Astrocyte (in vitro differentiated cells and primary cell): Measurements from ENCODE around the gene MOB3B. TPM values are rescaled to one million over a fixed set of nuclear protein-coding genes. Genes with fewer than 3 reads are reported as not detected.
A peak's percentile ranks its signal among the peaks of the same experiment; 100 is the strongest.

ENCODE experiments used
- DNase-seq: peaks from one replicate; pipeline ENCODE4 v3.0.0-alpha.2; 2010; ENCODE audit warnings: low read depth
- FAIRE-seq: peaks from 2 replicates; lab custom pipeline; 2011; peaks lifted over from hg19 to GRCh38; lab: Jason Lieb, UNC
- H2AFZ ChIP-seq: 2 replicates; pipeline ENCODE4 v1.6.0; 2012; ENCODE audit warnings: low read depth, low read length, inconsistent platforms
- H3K27ac ChIP-seq: 2 replicates; pipeline ENCODE4 v1.5.1; 2011; ENCODE audit warnings: low read depth, low read length, inconsistent platforms
- H3K27me3 ChIP-seq: 2 replicates; pipeline ENCODE4 v1.6.0; 2011; ENCODE audit warnings: low read length, inconsistent platforms; ENCODE audit not compliant: insufficient read depth
- H3K36me3 ChIP-seq: 2 replicates; pipeline ENCODE4 v1.5.1; 2011; ENCODE audit warnings: low read length, inconsistent platforms; ENCODE audit not compliant: insufficient read depth
- H3K4me1 ChIP-seq: 2 replicates; pipeline ENCODE4 v1.5.1; 2011; ENCODE audit warnings: low read length, inconsistent platforms; ENCODE audit not compliant: insufficient read depth
- H3K4me2 ChIP-seq: 2 replicates; pipeline ENCODE4 v1.6.0; 2012; ENCODE audit warnings: low read length, inconsistent platforms
- H3K4me3 ChIP-seq: 2 replicates; pipeline ENCODE4 v1.5.1; 2011; ENCODE audit warnings: low read depth, mild to moderate bottlenecking, low read length, inconsistent platforms; ENCODE audit not compliant: insufficient read depth
- H3K79me2 ChIP-seq: 2 replicates; pipeline ENCODE4 v1.6.0; 2012; ENCODE audit warnings: mild to moderate bottlenecking, low read length, inconsistent platforms; ENCODE audit not compliant: insufficient read depth
- H3K9ac ChIP-seq: 2 replicates; pipeline ENCODE4 v1.6.0; 2012; ENCODE audit warnings: mild to moderate bottlenecking, low read length, inconsistent platforms
- H3K9me3 ChIP-seq: 2 replicates; pipeline ENCODE4 v1.5.1; 2012; ENCODE audit warnings: low read depth, mild to moderate bottlenecking, low read length, inconsistent platforms; ENCODE audit not compliant: insufficient read depth
- H4K20me1 ChIP-seq: 2 replicates; pipeline ENCODE4 v1.6.0; 2012; ENCODE audit warnings: low read length, inconsistent platforms; ENCODE audit not compliant: insufficient read depth
- H3K27ac Mint-ChIP-seq: one replicate; pipeline ENCODE4 v1.8.0; 2021; ENCODE audit warnings: mild to moderate bottlenecking, mixed read lengths; ENCODE audit not compliant: unreplicated experiment
- H3K27me3 Mint-ChIP-seq: one replicate; pipeline ENCODE4 v1.8.0; 2021; ENCODE audit warnings: low read depth, mixed read lengths; ENCODE audit not compliant: unreplicated experiment
- H3K36me3 Mint-ChIP-seq: one replicate; pipeline ENCODE4 v1.8.0; 2021; ENCODE audit warnings: low read depth, mixed read lengths; ENCODE audit not compliant: unreplicated experiment
- H3K4me1 Mint-ChIP-seq: one replicate; pipeline ENCODE4 v1.8.0; 2021; ENCODE audit warnings: low read depth, mixed read lengths; ENCODE audit not compliant: unreplicated experiment
- H3K4me3 Mint-ChIP-seq: one replicate; pipeline ENCODE4 v1.8.0; 2021; ENCODE audit warnings: mild to moderate bottlenecking, moderate library complexity, mixed read lengths; ENCODE audit not compliant: unreplicated experiment
- H3K9me3 Mint-ChIP-seq: one replicate; pipeline ENCODE4 v1.8.0; 2021; ENCODE audit warnings: mild to moderate bottlenecking, mixed read lengths; ENCODE audit not compliant: unreplicated experiment
- EZH2 ChIP-seq: IDR thresholded peaks from 2 replicates; pipeline ENCODE4 v1.6.1; 2012; ENCODE audit warnings: mild to moderate bottlenecking, low read length, inconsistent platforms; ENCODE audit not compliant: insufficient read depth
- total RNA-seq: library from RNA; stranded (reverse); gene quantifications from 2 replicates; pipeline ENCODE4 v1.2.1, GENCODE V29; 2021
- TF ChIP-seq, protein P1 (sequence below): IDR thresholded peaks from 2 replicates; pipeline ENCODE4 v1.5.1; 2011; ENCODE audit warnings: low read depth, mild to moderate bottlenecking, inconsistent platforms, low read length, moderate library complexity; ENCODE audit not compliant: insufficient read depth

Gene MOB3B
- total RNA-seq, 1 donor from 2014 or later = 3.9 TPM

DNA sequence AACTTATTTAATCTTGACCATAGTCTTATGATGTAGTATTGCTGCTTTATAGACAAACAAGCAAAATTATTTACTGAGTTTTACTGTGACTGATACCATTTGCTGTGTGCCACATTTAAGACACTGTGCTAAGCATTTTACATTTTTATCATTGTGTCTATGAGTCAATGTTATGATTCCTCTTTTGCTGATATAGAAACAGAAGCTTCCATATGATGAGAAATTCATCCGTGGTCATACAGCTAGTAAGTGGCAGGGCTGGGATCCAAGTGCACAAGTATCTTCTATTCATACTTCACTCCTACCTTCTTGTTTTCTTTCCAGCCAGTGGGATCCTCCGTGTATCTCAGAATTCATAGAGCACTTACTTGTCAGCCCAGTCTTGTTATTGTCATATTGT is 22.6 kb downstream of the MOB3B start:
- no peak overlapping the region for H3K27ac Mint-ChIP-seq
- no peaks in the 10 kb centered on the region for H3K27me3 ChIP-seq
- H2AFZ ChIP-seq = no peak overlapping the region
- peaks cover 4% of the 10 kb centered on the region for H3K9me3 Mint-ChIP-seq
- H3K36me3 ChIP-seq = no peaks in the 10 kb centered on the region
- peaks cover 5% of the 10 kb centered on the region for H3K4me1 Mint-ChIP-seq
- no peak for DNase-seq
- H3K4me3 Mint-ChIP-seq = no peak overlapping the region
- TF ChIP-seq EZH2 = no peak
- TF ChIP-seq, protein P1, sequence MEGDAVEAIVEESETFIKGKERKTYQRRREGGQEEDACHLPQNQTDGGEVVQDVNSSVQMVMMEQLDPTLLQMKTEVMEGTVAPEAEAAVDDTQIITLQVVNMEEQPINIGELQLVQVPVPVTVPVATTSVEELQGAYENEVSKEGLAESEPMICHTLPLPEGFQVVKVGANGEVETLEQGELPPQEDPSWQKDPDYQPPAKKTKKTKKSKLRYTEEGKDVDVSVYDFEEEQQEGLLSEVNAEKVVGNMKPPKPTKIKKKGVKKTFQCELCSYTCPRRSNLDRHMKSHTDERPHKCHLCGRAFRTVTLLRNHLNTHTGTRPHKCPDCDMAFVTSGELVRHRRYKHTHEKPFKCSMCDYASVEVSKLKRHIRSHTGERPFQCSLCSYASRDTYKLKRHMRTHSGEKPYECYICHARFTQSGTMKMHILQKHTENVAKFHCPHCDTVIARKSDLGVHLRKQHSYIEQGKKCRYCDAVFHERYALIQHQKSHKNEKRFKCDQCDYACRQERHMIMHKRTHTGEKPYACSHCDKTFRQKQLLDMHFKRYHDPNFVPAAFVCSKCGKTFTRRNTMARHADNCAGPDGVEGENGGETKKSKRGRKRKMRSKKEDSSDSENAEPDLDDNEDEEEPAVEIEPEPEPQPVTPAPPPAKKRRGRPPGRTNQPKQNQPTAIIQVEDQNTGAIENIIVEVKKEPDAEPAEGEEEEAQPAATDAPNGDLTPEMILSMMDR = no peak
- H3K4me3 ChIP-seq = no peak overlapping the region
- H3K4me1 ChIP-seq = peaks cover 6% of the 10 kb centered on the region
- FAIRE-seq = no peak
- no peaks in the 10 kb centered on the region for H3K27me3 Mint-ChIP-seq
- H3K27ac ChIP-seq = no peak overlapping the region
- H3K36me3 Mint-ChIP-seq = peaks cover 4% of the 10 kb centered on the region
- no peaks in the 10 kb centered on the region for H3K9me3 ChIP-seq
- no peaks in the 10 kb centered on the region for H3K79me2 ChIP-seq
- no peak overlapping the region for H3K4me2 ChIP-seq
- no peaks in the 10 kb centered on the region for H4K20me1 ChIP-seq
- H3K9ac ChIP-seq = no peak overlapping the region

DNA sequence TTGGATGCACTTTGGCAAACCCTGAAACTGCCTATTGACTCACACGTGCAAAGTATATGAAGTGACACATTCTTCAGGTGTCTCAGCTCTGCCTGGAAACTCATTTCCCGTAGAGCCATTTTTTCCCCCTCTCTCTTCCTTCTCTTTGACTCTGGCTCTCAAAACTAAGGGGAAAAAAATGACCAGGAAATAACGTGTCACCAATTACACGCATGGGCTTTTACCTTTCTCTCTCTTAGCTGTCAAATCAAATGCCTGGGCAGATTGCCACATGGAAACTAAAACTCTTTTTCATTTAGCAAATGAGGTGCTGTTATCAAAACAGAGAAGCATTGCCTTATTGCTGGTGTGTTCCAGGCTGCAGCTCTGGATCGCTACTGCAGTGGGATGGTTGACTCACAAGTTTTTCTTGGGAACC is 23.9 kb downstream of the MOB3B start:
- H3K4me2 ChIP-seq = peak overlapping the region; percentile 69
- Mint-ChIP-seq H3K9me3 (peaks cover 6% of the 10 kb centered on the region), H3K4me3 (no peak overlapping the region), H3K27ac (no peak overlapping the region), H3K36me3 (peaks cover 4% of the 10 kb centered on the region), H3K27me3 (no peaks in the 10 kb centered on the region), H3K4me1 (peaks cover 5% of the 10 kb centered on the region)
- no peak overlapping the region for H2AFZ ChIP-seq
- H3K4me1 ChIP-seq = peaks cover 6% of the 10 kb centered on the region
- no peak overlapping the region for H3K9ac ChIP-seq
- no peak for FAIRE-seq
- H3K27me3 ChIP-seq = no peaks in the 10 kb centered on the region
- no peaks in the 10 kb centered on the region for H4K20me1 ChIP-seq
- H3K27ac ChIP-seq = no peak overlapping the region
- H3K36me3 ChIP-seq = no peaks in the 10 kb centered on the region
- TF ChIP-seq, protein P1 = no peak
- no peak for TF ChIP-seq EZH2
- H3K4me3 ChIP-seq = no peak overlapping the region
- DNase-seq = peak; percentile 31
- no peaks in the 10 kb centered on the region for H3K9me3 ChIP-seq
- H3K79me2 ChIP-seq = no peaks in the 10 kb centered on the region

DNA sequence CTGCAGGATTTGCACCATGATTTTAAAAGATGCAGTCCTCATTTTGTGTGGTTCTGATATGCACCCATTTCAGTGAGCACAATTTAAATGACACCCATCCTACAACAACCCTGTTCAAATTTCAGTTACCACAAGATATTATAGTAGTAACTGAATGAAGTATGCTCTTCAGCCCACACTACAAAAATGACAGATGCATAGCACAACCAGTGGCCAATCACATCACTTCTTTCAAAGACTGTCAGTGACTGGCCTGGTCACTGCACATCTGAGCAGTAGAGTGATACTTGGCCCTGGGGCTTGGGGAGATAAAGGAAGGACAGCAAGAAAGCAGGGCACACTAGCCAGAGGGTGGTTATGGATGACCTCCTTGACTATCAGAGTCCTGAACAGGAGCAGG is 25.4 kb downstream of the MOB3B start:
- Histone ChIP-seq H3K79me2 (no peaks in the 10 kb centered on the region), H3K9ac (no peak overlapping the region), H3K36me3 (no peaks in the 10 kb centered on the region), H3K27ac (no peak overlapping the region), H3K4me3 (no peak overlapping the region), H3K4me1 (peaks cover 9% of the 10 kb centered on the region), H2AFZ (no peak overlapping the region), H3K9me3 (no peaks in the 10 kb centered on the region), H3K4me2 (no peak overlapping the region), H4K20me1 (no peaks in the 10 kb centered on the region), H3K27me3 (no peaks in the 10 kb centered on the region)
- Mint-ChIP-seq H3K4me3 (no peak overlapping the region), H3K27me3 (no peaks in the 10 kb centered on the region), H3K4me1 (peaks cover 14% of the 10 kb centered on the region), H3K36me3 (peaks cover 4% of the 10 kb centered on the region), H3K27ac (no peak overlapping the region), H3K9me3 (peaks cover 7% of the 10 kb centered on the region)
- FAIRE-seq (no peak), DNase-seq (no peak)
- no peak for TF ChIP-seq EZH2
- TF ChIP-seq, protein P1 = no peak
